Endothelial cell of umbilical vein (primary cell): Measurements from ENCODE around the gene C9orf78.

Source experiments
- EZH2 ChIP-seq: IDR thresholded peaks from 2 replicates; pipeline ENCODE4 v1.6.1; 2012; ENCODE audit warnings: borderline replicate concordance, low read depth, mild to moderate bottlenecking, moderate library complexity, low read length, inconsistent platforms; ENCODE audit not compliant: severe bottlenecking
- JUN ChIP-seq: IDR thresholded peaks from 2 replicates; pipeline ENCODE4 v1.6.1; 2011; ENCODE audit warnings: borderline replicate concordance, low read depth; ENCODE audit not compliant: insufficient read length, insufficient read depth
- MAX ChIP-seq: IDR thresholded peaks from 2 replicates; pipeline ENCODE4 v1.6.1; 2011; ENCODE audit not compliant: insufficient read depth, insufficient read length
- POLR2A ChIP-seq: IDR thresholded peaks from 2 replicates; pipeline ENCODE4 v1.6.1; 2012; ENCODE audit warnings: low read depth, mild to moderate bottlenecking, control low read depth, low read length
- POLR2AphosphoS5 ChIP-seq: IDR thresholded peaks from 2 replicates; pipeline ENCODE4 v1.6.1; 2012; ENCODE audit warnings: low read depth, mild to moderate bottlenecking, control low read depth, low read length, moderate library complexity; ENCODE audit not compliant: insufficient read depth
- TF ChIP-seq, protein P1 (sequence below), 2 donors: IDR thresholded peaks; 1 replicate in 1 of 2; 2 replicates in 1 of 2; pipeline ENCODE4 v1.5.1; 2011; ENCODE audit warnings: low read length in 2 of 2, mild to moderate bottlenecking in 2 of 2, moderate library complexity in 2 of 2, control low read depth in 1 of 2, inconsistent platforms in 1 of 2, low read depth in 1 of 2; ENCODE audit not compliant: insufficient read depth in 1 of 2; ENCODE audit errors: extremely low read depth in 1 of 2

GRCh38 chr9:129813661-129814060 lies 21.4 kb downstream of the C9orf78 start:
- TF ChIP-seq, protein P1, sequence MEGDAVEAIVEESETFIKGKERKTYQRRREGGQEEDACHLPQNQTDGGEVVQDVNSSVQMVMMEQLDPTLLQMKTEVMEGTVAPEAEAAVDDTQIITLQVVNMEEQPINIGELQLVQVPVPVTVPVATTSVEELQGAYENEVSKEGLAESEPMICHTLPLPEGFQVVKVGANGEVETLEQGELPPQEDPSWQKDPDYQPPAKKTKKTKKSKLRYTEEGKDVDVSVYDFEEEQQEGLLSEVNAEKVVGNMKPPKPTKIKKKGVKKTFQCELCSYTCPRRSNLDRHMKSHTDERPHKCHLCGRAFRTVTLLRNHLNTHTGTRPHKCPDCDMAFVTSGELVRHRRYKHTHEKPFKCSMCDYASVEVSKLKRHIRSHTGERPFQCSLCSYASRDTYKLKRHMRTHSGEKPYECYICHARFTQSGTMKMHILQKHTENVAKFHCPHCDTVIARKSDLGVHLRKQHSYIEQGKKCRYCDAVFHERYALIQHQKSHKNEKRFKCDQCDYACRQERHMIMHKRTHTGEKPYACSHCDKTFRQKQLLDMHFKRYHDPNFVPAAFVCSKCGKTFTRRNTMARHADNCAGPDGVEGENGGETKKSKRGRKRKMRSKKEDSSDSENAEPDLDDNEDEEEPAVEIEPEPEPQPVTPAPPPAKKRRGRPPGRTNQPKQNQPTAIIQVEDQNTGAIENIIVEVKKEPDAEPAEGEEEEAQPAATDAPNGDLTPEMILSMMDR (IDR thresholded peaks at IDR 0.05; ENCODE audit: extremely low read depth in 1 of 2, insufficient read depth in 1 of 2, low read depth in 1 of 2, low read length in 2 of 2): no peak
- TF ChIP-seq POLR2A: no peak
- no peak for TF ChIP-seq EZH2
- no peak for TF ChIP-seq JUN
- TF ChIP-seq POLR2AphosphoS5: no peak
- no peak for TF ChIP-seq MAX
